HepG2 (cell line): ENCODE data around the gene B3GNT5. TPM values are rescaled to one million over a fixed set of nuclear protein-coding genes. Genes with fewer than 3 reads are reported as not detected.

ENCODE experiments used
- ASH2L ChIP-seq: fragments of 300-600, 200-600 bp; sonication (generic); IDR thresholded peaks from 2 replicates; pipeline ENCODE4 v1.7.0; 2017; ENCODE audit warnings: low read depth, mild to moderate bottlenecking, moderate library complexity, mixed read lengths, low read length; ENCODE audit not compliant: insufficient read length
- ATF1 ChIP-seq: IDR thresholded peaks from 2 replicates; pipeline ENCODE4 v1.6.1; 2016; ENCODE audit warnings: mild to moderate bottlenecking, control low read depth
- DNMT3B ChIP-seq: conservative IDR thresholded peaks from 2 replicates; pipeline ENCODE4 v1.6.1; 2016; ENCODE audit warnings: missing biosample characterization, control low read depth
- ELF3 ChIP-seq: IDR thresholded peaks from 2 replicates; pipeline ENCODE4 v1.6.1; 2016; ENCODE audit warnings: missing genetic modification reagents, missing compliant biosample characterization
- ESRRA ChIP-seq: sonication (generic); formaldehyde crosslinking; IDR thresholded peaks from 2 replicates; pipeline ENCODE4 v1.5.1; 2020; ENCODE audit warnings: mild to moderate bottlenecking, low read depth, missing genetic modification reagents
- FOXA1 ChIP-seq, 2 experiments: fragments of 450-650 bp in 1 of 2; sonication (generic) in 1 of 2; formaldehyde crosslinking in 1 of 2; IDR thresholded peaks; 2 replicates each; pipeline versions ENCODE4 v1.4.0 to v1.6.1; 2016 to 2020; ENCODE audit warnings: missing genetic modification reagents in 1 of 2
- FOXJ3 ChIP-seq: sonication (generic); formaldehyde crosslinking; IDR thresholded peaks from 2 replicates; pipeline ENCODE4 v1.4.0; 2020; ENCODE audit warnings: missing genetic modification reagents, mild to moderate bottlenecking, borderline replicate concordance
- FOXK1 ChIP-seq: sonication (generic); formaldehyde crosslinking; IDR thresholded peaks from 2 replicates; pipeline ENCODE4 v1.4.0; 2020; ENCODE audit warnings: low read depth, missing genetic modification reagents, borderline replicate concordance
- HDAC2 ChIP-seq: sonication (generic); formaldehyde crosslinking; IDR thresholded peaks from 2 replicates; pipeline ENCODE4 v1.4.0; 2020; ENCODE audit warnings: missing genetic modification reagents
- HNF4A ChIP-seq: sonication (generic); formaldehyde crosslinking; IDR thresholded peaks from 2 replicates; pipeline ENCODE4 v1.4.0; 2020; ENCODE audit warnings: missing genetic modification reagents
- IKZF1 ChIP-seq: fragments of 450-650 bp; IDR thresholded peaks from 2 replicates; pipeline ENCODE4 v1.7.1; 2016
- ISL2 ChIP-seq: sonication (generic); formaldehyde crosslinking; IDR thresholded peaks from 2 replicates; pipeline ENCODE4 v1.5.0; 2020; ENCODE audit warnings: missing genetic modification reagents
- NR2F2 ChIP-seq: IDR thresholded peaks from 2 replicates; pipeline ENCODE4 v1.6.1; 2012; ENCODE audit warnings: low read depth, inconsistent platforms, borderline replicate concordance
- RARA ChIP-seq: IDR thresholded peaks from 2 replicates; pipeline ENCODE4 v1.6.1; 2016; ENCODE audit warnings: missing genetic modification reagents, missing compliant biosample characterization
- SAP130 ChIP-seq: IDR thresholded peaks from 2 replicates; pipeline ENCODE4 v1.6.1; 2016; ENCODE audit warnings: low read depth
- SOX13 ChIP-seq, 3 experiments: fragments of 450-650 bp in 1 of 3; sonication (generic) in 1 of 3; formaldehyde crosslinking in 1 of 3; IDR thresholded peaks in 2 of 3; conservative IDR thresholded peaks in 1 of 3; 2 replicates each; pipeline versions ENCODE4 v1.5.0 to v1.6.1; 2016 to 2020; ENCODE audit warnings: antibody characterized with exemption in 1 of 3, mild to moderate bottlenecking in 1 of 3, missing compliant biosample characterization in 1 of 3, missing genetic modification reagents in 1 of 3, moderate library complexity in 1 of 3
- TBX2 ChIP-seq: sonication (generic); formaldehyde crosslinking; IDR thresholded peaks from 2 replicates; pipeline ENCODE4 v1.5.0; 2020; ENCODE audit warnings: missing genetic modification reagents, mild to moderate bottlenecking, borderline replicate concordance
- TCF7 ChIP-seq: sonication (generic); IDR thresholded peaks from 2 replicates; pipeline ENCODE4 v1.6.1; 2016; ENCODE audit warnings: antibody characterized with exemption, low read depth
- ZNF12 ChIP-seq: sonication (generic); formaldehyde crosslinking; IDR thresholded peaks from 2 replicates; pipeline ENCODE4 v1.5.0; 2020; ENCODE audit warnings: missing genetic modification reagents
- ZNF30 ChIP-seq: sonication (generic); formaldehyde crosslinking; IDR thresholded peaks from 2 replicates; pipeline ENCODE4 v1.5.0; 2020; ENCODE audit warnings: mild to moderate bottlenecking, missing genetic modification reagents
- ZNF367 ChIP-seq: sonication (generic); formaldehyde crosslinking; IDR thresholded peaks from 2 replicates; pipeline ENCODE4 v1.4.0; 2020; ENCODE audit warnings: missing genetic modification reagents, borderline replicate concordance
- ZNF629 ChIP-seq: sonication (generic); formaldehyde crosslinking; conservative IDR thresholded peaks from 2 replicates; pipeline ENCODE4 v1.5.0; 2020; ENCODE audit warnings: missing genetic modification reagents
- ZNF703 ChIP-seq: sonication (generic); formaldehyde crosslinking; IDR thresholded peaks from 2 replicates; pipeline ENCODE4 v1.5.1; 2020; ENCODE audit warnings: missing genetic modification reagents, mild to moderate bottlenecking, moderate library complexity, borderline replicate concordance
- polyA plus RNA-seq, 8 experiments: library from polyadenylated mRNA; depleted of rRNA in 3 of 8; stranded (reverse) in 7 of 8; unstranded in 1 of 8; fragments of >200 nt; fragmentation: Illumina TruSeq in 4 of 8; extraction: Trizol in 4 of 8; gene quantifications; 2 replicates each; pipeline versions ENCODE4 v1.2.1 to v1.2.3, GENCODE V29; 2011 to 2016; ENCODE audit warnings: low read depth in 4 of 8, missing spikeins in 1 of 8, mixed read lengths in 1 of 8; ENCODE audit not compliant: insufficient read depth in 1 of 8
- total RNA-seq, 5 experiments: library from RNA; depleted of rRNA; stranded (reverse); fragments of >200 nt; fragmentation: Illumina TruSeq; extraction: Trizol; gene quantifications; 2 replicates each; pipeline ENCODE4 v1.2.3, GENCODE V29; 2016; ENCODE audit warnings: low read depth in 1 of 5
- TF ChIP-seq, protein P1 (sequence below), 2 experiments: IDR thresholded peaks; 2 replicates each; pipeline ENCODE4 v1.6.1; 2011 to 2012; ENCODE audit warnings: low read length in 2 of 2, borderline replicate concordance in 1 of 2, low read depth in 1 of 2, mild to moderate bottlenecking in 1 of 2, moderate library complexity in 1 of 2
- TF ChIP-seq, protein P2 (sequence below): IDR thresholded peaks from 2 replicates; pipeline ENCODE4 v1.6.1; 2016; ENCODE audit warnings: mild to moderate bottlenecking

B3GNT5 gene
- total and polyA plus RNA-seq, 2 of the 13 experiments (the other 11 are each of a cell fraction or from before 2014, with no cell fraction given), result not detected

DNA sequence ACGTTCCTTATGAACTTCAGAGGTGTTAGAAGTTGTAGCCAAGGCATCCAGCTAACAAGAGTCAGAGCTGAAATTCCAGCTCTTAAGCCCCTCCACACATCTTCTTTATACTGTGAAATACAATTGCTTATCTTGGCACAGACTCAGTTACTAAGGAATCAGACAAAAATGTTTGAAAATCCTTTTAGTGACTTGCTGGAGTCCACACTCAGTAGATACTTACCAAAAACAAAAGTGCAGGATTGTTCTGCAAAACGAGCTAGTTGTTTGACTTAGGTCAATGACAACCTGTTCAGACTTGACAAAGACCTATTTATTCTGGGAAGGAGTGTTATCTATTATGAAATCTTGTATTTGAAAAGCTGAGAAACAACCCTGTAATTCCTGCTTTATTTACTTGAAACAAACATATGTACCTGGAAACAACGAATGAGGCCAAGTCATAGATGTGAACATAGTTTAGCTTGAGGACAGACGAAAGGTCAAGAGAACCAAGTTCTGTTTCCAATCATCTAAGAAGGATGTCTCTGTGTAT is 38.5 kb downstream of the B3GNT5 start (continued):
- no peak for TF ChIP-seq DNMT3B (CRISPR knock-in tag)
- TF ChIP-seq, protein P1, sequence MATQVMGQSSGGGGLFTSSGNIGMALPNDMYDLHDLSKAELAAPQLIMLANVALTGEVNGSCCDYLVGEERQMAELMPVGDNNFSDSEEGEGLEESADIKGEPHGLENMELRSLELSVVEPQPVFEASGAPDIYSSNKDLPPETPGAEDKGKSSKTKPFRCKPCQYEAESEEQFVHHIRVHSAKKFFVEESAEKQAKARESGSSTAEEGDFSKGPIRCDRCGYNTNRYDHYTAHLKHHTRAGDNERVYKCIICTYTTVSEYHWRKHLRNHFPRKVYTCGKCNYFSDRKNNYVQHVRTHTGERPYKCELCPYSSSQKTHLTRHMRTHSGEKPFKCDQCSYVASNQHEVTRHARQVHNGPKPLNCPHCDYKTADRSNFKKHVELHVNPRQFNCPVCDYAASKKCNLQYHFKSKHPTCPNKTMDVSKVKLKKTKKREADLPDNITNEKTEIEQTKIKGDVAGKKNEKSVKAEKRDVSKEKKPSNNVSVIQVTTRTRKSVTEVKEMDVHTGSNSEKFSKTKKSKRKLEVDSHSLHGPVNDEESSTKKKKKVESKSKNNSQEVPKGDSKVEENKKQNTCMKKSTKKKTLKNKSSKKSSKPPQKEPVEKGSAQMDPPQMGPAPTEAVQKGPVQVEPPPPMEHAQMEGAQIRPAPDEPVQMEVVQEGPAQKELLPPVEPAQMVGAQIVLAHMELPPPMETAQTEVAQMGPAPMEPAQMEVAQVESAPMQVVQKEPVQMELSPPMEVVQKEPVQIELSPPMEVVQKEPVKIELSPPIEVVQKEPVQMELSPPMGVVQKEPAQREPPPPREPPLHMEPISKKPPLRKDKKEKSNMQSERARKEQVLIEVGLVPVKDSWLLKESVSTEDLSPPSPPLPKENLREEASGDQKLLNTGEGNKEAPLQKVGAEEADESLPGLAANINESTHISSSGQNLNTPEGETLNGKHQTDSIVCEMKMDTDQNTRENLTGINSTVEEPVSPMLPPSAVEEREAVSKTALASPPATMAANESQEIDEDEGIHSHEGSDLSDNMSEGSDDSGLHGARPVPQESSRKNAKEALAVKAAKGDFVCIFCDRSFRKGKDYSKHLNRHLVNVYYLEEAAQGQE (IDR thresholded peaks at IDR 0.05; ENCODE audit: borderline replicate concordance in 1 of 2, low read depth in 1 of 2, low read length in 2 of 2), result peak in 1 of 2 experiments; percentile 75; a peak in 1 of 4 replicates
- peak; percentile 86; the same call in 1 of the 2 replicates for TF ChIP-seq FOXJ3
- TF ChIP-seq, protein P2, sequence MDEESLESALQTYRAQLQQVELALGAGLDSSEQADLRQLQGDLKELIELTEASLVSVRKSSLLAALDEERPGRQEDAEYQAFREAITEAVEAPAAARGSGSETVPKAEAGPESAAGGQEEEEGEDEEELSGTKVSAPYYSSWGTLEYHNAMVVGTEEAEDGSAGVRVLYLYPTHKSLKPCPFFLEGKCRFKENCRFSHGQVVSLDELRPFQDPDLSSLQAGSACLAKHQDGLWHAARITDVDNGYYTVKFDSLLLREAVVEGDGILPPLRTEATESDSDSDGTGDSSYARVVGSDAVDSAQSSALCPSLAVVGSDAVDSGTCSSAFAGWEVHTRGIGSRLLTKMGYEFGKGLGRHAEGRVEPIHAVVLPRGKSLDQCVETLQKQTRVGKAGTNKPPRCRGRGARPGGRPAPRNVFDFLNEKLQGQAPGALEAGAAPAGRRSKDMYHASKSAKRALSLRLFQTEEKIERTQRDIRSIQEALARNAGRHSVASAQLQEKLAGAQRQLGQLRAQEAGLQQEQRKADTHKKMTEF, result peak; percentile 77; the same call in 1 of the 2 replicates
- TF ChIP-seq ZNF703 (CRISPR knock-in tag), result 0 out of 2 replicates have a peak, but pooled peaks have one; percentile 59
- TF ChIP-seq ZNF629 (CRISPR knock-in tag), result 0 out of 2 replicates have a peak, but pooled peaks have one; percentile 7
- TF ChIP-seq ESRRA (CRISPR knock-in tag), result peak; percentile 47; the same call in 1 of the 2 replicates
- TF ChIP-seq SAP130 (CRISPR knock-in tag), result no peak
- TF ChIP-seq HDAC2 (CRISPR knock-in tag), result peak; percentile 64
- TF ChIP-seq TBX2 (CRISPR knock-in tag), result peak; percentile 79
- TF ChIP-seq IKZF1, result no peak
- peak; percentile 41; the same call in 1 of the 2 replicates for TF ChIP-seq ISL2 (CRISPR knock-in tag)
- 0 out of 2 replicates have a peak, but pooled peaks have one; percentile 20 for TF ChIP-seq ELF3 (CRISPR knock-in tag)
- no peak for TF ChIP-seq ZNF367 (CRISPR knock-in tag)
- peak; percentile 73 for TF ChIP-seq RARA (CRISPR knock-in tag)
- TF ChIP-seq ATF1, result peak; percentile 32; the same call in 1 of the 2 replicates
- peak; percentile 38; the same call in 1 of the 2 replicates for TF ChIP-seq FOXK1 (CRISPR knock-in tag)
- peak; percentile 61 for TF ChIP-seq FOXA1 (IDR thresholded peaks at IDR 0.05)
- TF ChIP-seq FOXA1 (CRISPR knock-in tag; IDR thresholded peaks at IDR 0.05), result peak; percentile 83
- peak; percentile 50; the same call in 1 of the 2 replicates for TF ChIP-seq ZNF12 (CRISPR knock-in tag)
- TF ChIP-seq ZNF30 (CRISPR knock-in tag), result no peak
- TF ChIP-seq NR2F2, result peak; percentile 86
- 0 out of 2 replicates have a peak, but pooled peaks have one; percentile 21 for TF ChIP-seq TCF7
- 0 out of 2 replicates have a peak, but pooled peaks have one; percentile 16 for TF ChIP-seq HNF4A
- TF ChIP-seq SOX13 (IDR thresholded peaks at IDR 0.05), result no peak
- peak in 1 of 2 experiments; percentile 88; a peak in 2 of 4 replicates for TF ChIP-seq SOX13 (CRISPR knock-in tag; conservative IDR thresholded peaks at IDR 0.05 in 1 of 2, IDR thresholded peaks at IDR 0.05 in 1 of 2)
- peak; percentile 25 for TF ChIP-seq ASH2L
